ENCODE results near the gene CCDC152.
A peak's percentile ranks its signal among the peaks of the same experiment; 100 is the strongest.

CCDC152 gene

GRCh38 chr5:42781584-42781983, 25.0 kb downstream of the CCDC152 start:
- DNase-seq (ENCODE audit: low spot score) = no peak

GRCh38 chr5:42784132-42784531, 27.5 kb downstream of the CCDC152 start:
- DNase-seq (ENCODE audit: low spot score) = no peak

- DNase-seq (ENCODE audit: low spot score) = no peak
Observed at GRCh38 chr5:42785756-42786155, 29.1 kb downstream of the CCDC152 start.

- DNase-seq (ENCODE audit: low spot score) = no peak
Observed at GRCh38 chr5:42787073-42787472, 30.5 kb downstream of the CCDC152 start.

- no peak for DNase-seq (ENCODE audit: low spot score)
Observed at GRCh38 chr5:42787845-42788244, 31.2 kb downstream of the CCDC152 start.

GRCh38 chr5:42791151-42791550, 34.5 kb downstream of the CCDC152 start:
- no peak for DNase-seq (ENCODE audit: low spot score)

- DNase-seq (ENCODE audit: low spot score) = no peak
Observed at GRCh38 chr5:42798284-42799240, 41.9 kb downstream of the CCDC152 start.

- DNase-seq (ENCODE audit: low spot score) = no peak
Observed at GRCh38 chr5:42799241-42799608, 42.6 kb downstream of the CCDC152 start.

GRCh38 chr5:42799668-42800114, 43.1 kb downstream of the CCDC152 start:
- no peak for DNase-seq (ENCODE audit: low spot score)

GRCh38 chr5:42800748-42801330, 44.2 kb downstream of the CCDC152 start:
- DNase-seq (ENCODE audit: low spot score) = no peak

GRCh38 chr5:42801516-42802166, 45.0 kb downstream of the CCDC152 start:
- DNase-seq (ENCODE audit: low spot score) = no peak

- DNase-seq (ENCODE audit: low spot score) = no peak
Observed at GRCh38 chr5:42804717-42805339, 48.2 kb downstream of the CCDC152 start.

- no peak for DNase-seq (ENCODE audit: low spot score)
Observed at GRCh38 chr5:42806004-42806700, 49.5 kb downstream of the CCDC152 start.

GRCh38 chr5:42806701-42807262, 50.2 kb downstream of the CCDC152 start:
- no peak for DNase-seq (ENCODE audit: low spot score)

GRCh38 chr5:42807722-42808447, 51.3 kb downstream of the CCDC152 start:
- peak; percentile 75 for DNase-seq (ENCODE audit: low spot score)

GRCh38 chr5:42808888-42809611, 52.4 kb downstream of the CCDC152 start:
- no peak for DNase-seq (ENCODE audit: low spot score)

GRCh38 chr5:42810834-42811590, 54.4 kb downstream of the CCDC152 start:
- DNase-seq (ENCODE audit: low spot score) = peak; percentile 37

GRCh38 chr5:42811591-42812446, 55.2 kb downstream of the CCDC152 start, which contains the start of gene SELENOP:
Gene SELENOP, minus strand, starts transcription at chr5:42811892. Its CDS starts 3,539 bp downstream, at chr5:42808353.
- peak; percentile 93 for DNase-seq (ENCODE audit: low spot score)
